SKM-1 (cell line): Measurements from ENCODE around the gene ARL8A.

ENCODE experiments used
- DNase-seq: peaks from one replicate; lab custom pipeline; 2025; ENCODE audit not compliant: unreplicated experiment; lab: John Stamatoyannopoulos, UW

ARL8A gene

DNA sequence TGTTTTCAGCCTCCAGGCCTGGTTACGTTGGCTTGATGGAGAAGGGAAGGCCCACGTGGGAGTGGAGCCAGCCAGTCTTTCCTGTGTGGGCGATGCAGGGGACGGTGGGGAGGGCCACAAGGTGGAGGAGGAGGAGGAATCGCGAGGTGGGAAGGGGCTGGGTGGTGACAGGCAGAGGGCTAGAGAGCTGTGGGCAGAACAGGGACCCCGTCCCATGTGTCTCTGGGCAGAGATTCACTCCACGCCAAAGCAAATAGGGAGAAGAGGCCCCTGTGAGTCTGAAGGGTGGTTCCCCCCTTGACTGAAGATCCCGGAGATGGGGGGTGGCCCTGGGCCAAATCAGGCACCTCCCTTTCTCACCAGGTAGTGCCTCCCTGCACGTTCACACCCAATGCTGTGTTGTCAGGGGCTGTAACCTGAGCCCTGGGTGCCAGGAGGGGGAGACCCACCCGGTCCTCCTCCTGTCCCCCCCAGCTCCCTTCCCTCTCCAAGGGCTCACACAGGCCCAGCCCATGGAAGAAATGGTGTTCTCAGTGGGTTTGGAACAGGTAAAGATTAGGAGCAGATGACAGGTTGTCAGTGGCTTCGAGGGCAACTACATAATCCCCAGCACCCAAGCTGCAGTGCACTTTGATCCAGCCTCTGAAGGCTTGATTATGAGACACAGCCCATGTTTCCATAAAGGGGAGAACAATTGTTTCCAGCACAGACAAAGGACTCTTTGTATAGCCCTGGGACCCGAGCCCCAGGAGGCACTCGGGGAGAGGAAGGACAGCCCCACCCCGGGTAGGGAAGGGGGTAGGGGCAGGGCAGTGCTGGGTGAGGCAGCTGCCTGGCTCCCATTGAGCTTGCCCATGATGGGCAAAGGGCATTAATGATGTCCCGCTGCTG, 59.5 kb downstream of the ARL8A start:
- DNase-seq, result no peak
